ENCODE results near the gene ANKRD17. TPM values are rescaled to one million over a fixed set of nuclear protein-coding genes. Genes with fewer than 3 reads are reported as not detected.
A peak's percentile ranks its signal among the peaks of the same experiment; 100 is the strongest.
"Not testable (repeated sequence)": the region's sequence is repeated elsewhere in the genome, so short reads cannot be mapped to it uniquely, and the experiment has no call there.

Gene ANKRD17
- total RNA-seq, 1 donor = 80.7 TPM

- H3K4me3 ChIP-seq (ENCODE audit: low read depth, low read length) = no peak overlapping the region
- no peak for TF ChIP-seq CTCF (IDR thresholded peaks at IDR 0.05; ENCODE audit: insufficient read depth, low read depth, low read length)
- no peak for DNase-seq (ENCODE audit: low read depth)
Measured at GRCh38 chr4:73231518-73232487, 26.8 kb downstream of the ANKRD17 start.

GRCh38 chr4:73230865-73231517, 27.6 kb downstream of the ANKRD17 start:
- no peak for DNase-seq (ENCODE audit: low read depth)
- no peak overlapping the region for H3K4me3 ChIP-seq (ENCODE audit: low read depth, low read length)
- TF ChIP-seq CTCF (IDR thresholded peaks at IDR 0.05; ENCODE audit: insufficient read depth, low read depth, low read length) = no peak

- H3K4me3 ChIP-seq (ENCODE audit: low read depth, low read length); DNase-seq (ENCODE audit: low read depth): not testable (repeated sequence)
Measured at GRCh38 chr4:73228800-73229199, 29.8 kb downstream of the ANKRD17 start.

DNA sequence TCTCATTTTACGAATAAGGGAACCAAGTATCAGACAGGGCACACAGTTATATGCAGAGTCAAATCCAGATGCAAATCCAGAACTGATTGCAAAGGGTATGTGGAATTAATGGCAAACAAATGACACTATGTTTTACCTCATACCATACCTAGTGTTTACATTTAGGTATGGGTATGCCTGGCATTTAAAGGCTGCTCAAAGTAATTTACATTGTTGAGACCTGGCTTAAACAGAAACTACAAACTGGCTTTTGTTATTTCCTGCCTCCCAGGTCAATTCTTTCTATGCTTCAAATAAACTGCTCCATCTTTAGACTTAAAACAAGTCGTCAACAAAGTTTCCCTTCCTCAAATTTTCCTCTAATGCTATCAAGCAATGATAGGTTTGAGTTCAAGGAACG, 33.7 kb downstream of the ANKRD17 start:
- no peak overlapping the region for H3K4me3 ChIP-seq (ENCODE audit: low read depth, low read length)
- DNase-seq (ENCODE audit: low read depth) = no peak
- no peak for TF ChIP-seq CTCF (IDR thresholded peaks at IDR 0.05; ENCODE audit: insufficient read depth, low read depth, low read length)

DNA sequence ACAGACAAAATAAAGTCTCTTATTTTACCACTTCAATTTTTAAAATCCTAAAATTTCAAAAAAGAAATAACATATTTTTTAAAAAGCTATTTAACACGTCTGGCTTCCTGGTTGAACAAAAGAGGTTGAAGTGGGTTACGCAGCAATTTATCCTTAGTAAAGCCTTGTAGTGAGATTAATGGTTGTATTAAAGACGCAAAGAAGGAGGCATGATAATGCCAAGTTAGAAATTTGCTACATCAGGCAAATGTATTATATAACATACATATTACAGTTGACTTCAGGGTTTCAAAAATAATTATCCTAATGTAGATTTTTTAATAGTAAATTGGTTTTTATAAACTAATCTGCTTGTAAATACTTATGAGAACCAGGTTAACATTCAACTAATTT, 35.3 kb downstream of the ANKRD17 start:
- no peak for TF ChIP-seq CTCF (IDR thresholded peaks at IDR 0.05; ENCODE audit: insufficient read depth, low read depth, low read length)
- no peak for DNase-seq (ENCODE audit: low read depth)
- H3K4me3 ChIP-seq (ENCODE audit: low read depth, low read length) = peak overlapping the region; percentile 67

- H3K4me3 ChIP-seq (ENCODE audit: low read depth, low read length) = peak overlapping the region; percentile 67
- peak; percentile 95 for DNase-seq (ENCODE audit: low read depth)
- TF ChIP-seq CTCF (IDR thresholded peaks at IDR 0.05; ENCODE audit: insufficient read depth, low read depth, low read length) = no peak
Measured at GRCh38 chr4:73222466-73223257, 35.9 kb downstream of the ANKRD17 start.

DNA sequence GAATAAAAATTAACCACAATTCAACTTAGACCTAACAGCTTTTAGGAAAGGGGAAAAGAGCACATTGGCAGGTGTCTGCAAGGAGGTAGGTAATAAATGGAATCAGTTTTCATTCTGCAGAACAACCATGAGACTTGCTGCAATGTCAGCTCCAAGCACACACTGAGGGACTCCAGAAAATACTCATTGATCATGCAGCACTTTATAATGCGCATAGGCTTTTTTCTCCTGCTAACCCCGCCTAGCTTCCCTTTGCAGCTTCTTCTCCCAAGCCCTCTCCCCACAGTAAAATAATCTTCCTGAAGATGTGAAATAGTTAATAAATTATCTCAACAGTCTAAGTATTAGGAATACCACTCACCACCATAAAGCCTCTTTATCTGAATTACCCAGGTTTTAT, 36.9 kb downstream of the ANKRD17 start:
- DNase-seq (ENCODE audit: low read depth) = no peak
- TF ChIP-seq CTCF (IDR thresholded peaks at IDR 0.05; ENCODE audit: insufficient read depth, low read depth, low read length) = no peak
- peak overlapping the region; percentile 67 for H3K4me3 ChIP-seq (ENCODE audit: low read depth, low read length)
